ENCODE results near the gene MMP17.

DNA sequence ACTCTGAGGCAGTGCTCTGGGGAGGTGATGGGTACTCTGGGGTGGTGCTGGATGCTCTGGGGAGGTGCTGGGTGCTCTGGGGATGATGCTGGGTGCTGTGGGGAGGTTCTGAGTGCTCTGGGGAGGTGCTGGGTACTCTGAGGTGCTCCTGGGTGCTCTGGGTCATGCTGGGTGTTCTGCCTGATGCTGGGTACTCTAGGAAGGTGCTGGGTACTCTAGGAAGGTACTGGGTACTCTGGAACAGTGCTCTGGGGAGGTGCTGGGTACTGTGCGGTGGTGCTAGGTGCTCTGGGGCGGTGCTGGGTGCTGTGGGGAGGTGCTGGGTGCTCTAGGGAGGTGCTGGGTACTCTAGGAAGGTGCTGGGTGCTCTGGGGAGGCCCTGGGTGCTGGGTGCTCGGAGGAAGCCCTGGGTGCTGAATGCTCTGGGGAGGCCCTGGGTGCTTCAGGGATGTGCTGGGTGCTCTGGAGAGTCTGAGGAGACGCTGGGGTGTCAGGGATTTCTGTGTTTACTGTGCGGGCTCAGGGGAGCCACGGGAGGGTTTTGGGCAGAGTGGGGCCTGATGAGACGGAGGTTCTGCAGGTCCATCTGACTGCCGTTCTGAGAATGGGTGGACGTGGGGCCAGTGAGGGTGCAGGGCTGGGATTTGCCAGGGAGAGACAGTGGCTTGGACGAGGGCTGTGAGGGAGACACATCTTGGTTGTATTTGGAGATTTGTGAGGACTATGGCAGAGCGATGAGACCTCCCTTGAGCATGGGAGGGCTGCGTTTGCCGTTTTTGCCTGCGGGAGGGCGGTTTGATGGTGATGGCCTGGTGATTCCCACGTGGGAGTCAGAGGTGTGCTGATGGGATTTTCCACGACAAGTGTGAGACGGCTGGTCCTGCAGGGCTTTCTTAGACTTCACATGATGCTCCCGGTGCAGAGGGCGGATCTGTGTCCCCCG, 30.0 kb downstream of the MMP17 start:
- TF ChIP-seq POLR2A (IDR thresholded peaks at IDR 0.05), result no peak
- TF ChIP-seq, protein P1, sequence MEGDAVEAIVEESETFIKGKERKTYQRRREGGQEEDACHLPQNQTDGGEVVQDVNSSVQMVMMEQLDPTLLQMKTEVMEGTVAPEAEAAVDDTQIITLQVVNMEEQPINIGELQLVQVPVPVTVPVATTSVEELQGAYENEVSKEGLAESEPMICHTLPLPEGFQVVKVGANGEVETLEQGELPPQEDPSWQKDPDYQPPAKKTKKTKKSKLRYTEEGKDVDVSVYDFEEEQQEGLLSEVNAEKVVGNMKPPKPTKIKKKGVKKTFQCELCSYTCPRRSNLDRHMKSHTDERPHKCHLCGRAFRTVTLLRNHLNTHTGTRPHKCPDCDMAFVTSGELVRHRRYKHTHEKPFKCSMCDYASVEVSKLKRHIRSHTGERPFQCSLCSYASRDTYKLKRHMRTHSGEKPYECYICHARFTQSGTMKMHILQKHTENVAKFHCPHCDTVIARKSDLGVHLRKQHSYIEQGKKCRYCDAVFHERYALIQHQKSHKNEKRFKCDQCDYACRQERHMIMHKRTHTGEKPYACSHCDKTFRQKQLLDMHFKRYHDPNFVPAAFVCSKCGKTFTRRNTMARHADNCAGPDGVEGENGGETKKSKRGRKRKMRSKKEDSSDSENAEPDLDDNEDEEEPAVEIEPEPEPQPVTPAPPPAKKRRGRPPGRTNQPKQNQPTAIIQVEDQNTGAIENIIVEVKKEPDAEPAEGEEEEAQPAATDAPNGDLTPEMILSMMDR (IDR thresholded peaks at IDR 0.05), result no peak
